Transverse colon (tissue), 4 donors: Measurements from ENCODE around the gene FLACC1.

Experiments
- CTCF ChIP-seq, 5 experiments: fragments of 200-600 bp in 3 of 5; fragments of 450-650 bp in 2 of 5; sonication (generic) in 3 of 5; IDR thresholded peaks; 1 replicate in 2 of 5; 2 replicates in 3 of 5; pipeline ENCODE4 v1.5.1; 2016 to 2017; ENCODE audit warnings: antibody characterized with exemption in 5 of 5, inconsistent platforms in 3 of 5, mild to moderate bottlenecking in 2 of 5, moderate library complexity in 1 of 5
- POLR2AphosphoS5 ChIP-seq, 3 donors: sonication (generic); formaldehyde crosslinking; IDR thresholded peaks; one replicate each; pipeline ENCODE4 v1.6.1; 2016; ENCODE audit warnings: antibody characterized with exemption in 3 of 3

DNA sequence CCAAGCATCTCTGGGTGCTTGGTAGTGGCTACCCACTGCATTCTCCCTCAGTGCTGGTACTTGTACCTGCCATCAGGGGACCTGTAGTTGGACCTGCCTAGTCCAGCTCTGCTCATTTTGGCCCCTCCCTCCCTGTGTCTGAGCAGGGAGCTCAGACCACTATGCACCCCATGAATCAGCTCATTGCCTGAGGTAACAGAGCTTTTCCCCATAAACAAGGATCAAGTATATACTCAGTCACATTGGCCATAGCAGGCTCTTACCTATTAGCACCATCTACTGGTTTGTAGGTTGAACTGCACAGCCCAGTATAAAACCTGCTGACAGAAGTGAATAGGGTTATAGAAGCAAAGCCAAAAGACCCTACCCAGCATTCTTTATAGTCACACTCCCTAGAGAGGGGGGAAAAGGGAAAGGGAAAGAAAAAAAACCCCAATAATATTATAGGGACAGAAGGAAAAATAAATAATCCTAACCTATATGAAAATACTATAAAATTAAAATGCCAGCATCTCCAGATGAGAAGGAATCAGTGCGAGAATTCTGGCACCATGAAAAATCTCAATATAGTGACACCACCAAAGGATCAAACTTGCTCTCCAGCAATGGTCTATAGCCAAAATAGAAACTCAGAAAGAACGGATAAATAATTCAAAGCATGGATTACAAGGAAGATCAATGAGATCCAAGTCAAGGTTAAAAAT is 6.9 kb upstream of the FLACC1 start:
- peak; percentile 77 to 88 (median 84) for TF ChIP-seq CTCF (IDR thresholded peaks at IDR 0.05)
- no peak for TF ChIP-seq POLR2AphosphoS5 (IDR thresholded peaks at IDR 0.05)
